ENCODE measurements around the gene PROZ. TPM values are rescaled to one million over a fixed set of nuclear protein-coding genes. Genes with fewer than 3 reads are reported as not detected.
A peak's percentile ranks its signal among the peaks of the same experiment; 100 is the strongest.

The PROZ gene
- total and polyA plus RNA-seq, 2 of the 13 experiments (the other 11 are each of a cell fraction or from before 2014, with no cell fraction given), result 5.6 to 22.5 TPM

- peak; percentile 39; the same call in 1 of the 2 replicates for TF ChIP-seq SNAPC5 (CRISPR knock-in tag; IDR thresholded peaks at IDR 0.05; ENCODE audit: borderline replicate concordance)
- no peak for TF ChIP-seq NCOA5 (CRISPR knock-in tag; IDR thresholded peaks at IDR 0.05)
- TF ChIP-seq ZNF512B (CRISPR knock-in tag; IDR thresholded peaks at IDR 0.05; ENCODE audit: borderline replicate concordance), result peak; percentile 81; the same call in 1 of the 2 replicates
- TF ChIP-seq DMAP1 (CRISPR knock-in tag; IDR thresholded peaks at IDR 0.05), result peak; percentile 14; the same call in 1 of the 2 replicates
- 0 out of 2 replicates have a peak, but pooled peaks have one; percentile 43 for TF ChIP-seq ZNF546 (CRISPR knock-in tag; conservative IDR thresholded peaks at IDR 0.05)
- peak; percentile 83; the same call in 1 of the 2 replicates for TF ChIP-seq ZNF550 (CRISPR knock-in tag; IDR thresholded peaks at IDR 0.05; ENCODE audit: borderline replicate concordance)
- peak; percentile 80; the same call in 1 of the 2 replicates for TF ChIP-seq ZNF343 (CRISPR knock-in tag; IDR thresholded peaks at IDR 0.05)
- peak; percentile 40; the same call in 1 of the 2 replicates for TF ChIP-seq ZNF274 (CRISPR knock-in tag; IDR thresholded peaks at IDR 0.05)
- TF ChIP-seq ZNF317 (CRISPR knock-in tag; IDR thresholded peaks at IDR 0.05), result peak; percentile 31; the same call in 1 of the 2 replicates
- TF ChIP-seq SOX6 (IDR thresholded peaks at IDR 0.05), result no peak
- peak; percentile 48 for TF ChIP-seq SOX6 (CRISPR knock-in tag; IDR thresholded peaks at IDR 0.05)
- no peak for TF ChIP-seq ATF7 (IDR thresholded peaks at IDR 0.05)
- TF ChIP-seq ATF7 (CRISPR knock-in tag; IDR thresholded peaks at IDR 0.05), result 0 out of 2 replicates have a peak, but pooled peaks have one; percentile 18
- TF ChIP-seq ZNF34 (CRISPR knock-in tag; IDR thresholded peaks at IDR 0.05; ENCODE audit: borderline replicate concordance), result 0 out of 2 replicates have a peak, but pooled peaks have one; percentile 66
- peak; percentile 10 for TF ChIP-seq SKI (IDR thresholded peaks at IDR 0.05; ENCODE audit: partially characterized antibody)
- TF ChIP-seq ZNF839 (CRISPR knock-in tag; IDR thresholded peaks at IDR 0.05; ENCODE audit: borderline replicate concordance), result 0 out of 2 replicates have a peak, but pooled peaks have one; percentile 85
- no peak for TF ChIP-seq STAT5B (CRISPR knock-in tag; IDR thresholded peaks at IDR 0.05)
- 0 out of 2 replicates have a peak, but pooled peaks have one; percentile 37 for TF ChIP-seq ZNF232 (CRISPR knock-in tag; IDR thresholded peaks at IDR 0.05; ENCODE audit: borderline replicate concordance)
- peak; percentile 93 for TF ChIP-seq ZNF891 (CRISPR knock-in tag; IDR thresholded peaks at IDR 0.05)
- no peak for TF ChIP-seq HHEX (CRISPR knock-in tag; IDR thresholded peaks at IDR 0.05)
- TF ChIP-seq WIZ (CRISPR knock-in tag; IDR thresholded peaks at IDR 0.05), result peak; percentile 60; the same call in 1 of the 2 replicates
- no peak for TF ChIP-seq ZBTB25 (CRISPR knock-in tag; IDR thresholded peaks at IDR 0.05)
- no peak for TF ChIP-seq NCOA2 (CRISPR knock-in tag; IDR thresholded peaks at IDR 0.05)
- TF ChIP-seq, protein P1, sequence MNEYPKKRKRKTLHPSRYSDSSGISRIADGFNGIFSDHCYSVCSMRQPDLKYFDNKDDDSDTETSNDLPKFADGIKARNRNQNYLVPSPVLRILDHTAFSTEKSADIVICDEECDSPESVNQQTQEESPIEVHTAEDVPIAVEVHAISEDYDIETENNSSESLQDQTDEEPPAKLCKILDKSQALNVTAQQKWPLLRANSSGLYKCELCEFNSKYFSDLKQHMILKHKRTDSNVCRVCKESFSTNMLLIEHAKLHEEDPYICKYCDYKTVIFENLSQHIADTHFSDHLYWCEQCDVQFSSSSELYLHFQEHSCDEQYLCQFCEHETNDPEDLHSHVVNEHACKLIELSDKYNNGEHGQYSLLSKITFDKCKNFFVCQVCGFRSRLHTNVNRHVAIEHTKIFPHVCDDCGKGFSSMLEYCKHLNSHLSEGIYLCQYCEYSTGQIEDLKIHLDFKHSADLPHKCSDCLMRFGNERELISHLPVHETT (CRISPR knock-in tag; conservative IDR thresholded peaks at IDR 0.05), result no peak
Observed at GRCh38 chr13:113152984-113153809, 5.3 kb upstream of the PROZ start (continued).

Data from HepG2 (cell line).